Transverse colon (tissue), 4 donors: Measurements from ENCODE around the gene NEUROD2.

Source experiments
- CTCF ChIP-seq, 5 experiments: fragments of 200-600 bp in 3 of 5; fragments of 450-650 bp in 2 of 5; sonication (generic) in 3 of 5; IDR thresholded peaks; 1 replicate in 2 of 5; 2 replicates in 3 of 5; pipeline ENCODE4 v1.5.1; 2016 to 2017; ENCODE audit warnings: antibody characterized with exemption in 5 of 5, inconsistent platforms in 3 of 5, mild to moderate bottlenecking in 2 of 5, moderate library complexity in 1 of 5
- EP300 ChIP-seq: sonication (generic); formaldehyde crosslinking; IDR thresholded peaks from one replicate; pipeline ENCODE4 v1.6.1; 2017; ENCODE audit warnings: antibody characterized with exemption, low read depth
- POLR2A ChIP-seq: fragments of 450-650 bp; IDR thresholded peaks from one replicate; pipeline ENCODE4 v1.6.1; 2016; ENCODE audit warnings: antibody characterized with exemption, mild to moderate bottlenecking, moderate library complexity
- POLR2AphosphoS5 ChIP-seq, 3 donors: sonication (generic); formaldehyde crosslinking; IDR thresholded peaks; one replicate each; pipeline ENCODE4 v1.6.1; 2016; ENCODE audit warnings: antibody characterized with exemption in 3 of 3

GRCh38 chr17:39640591-39641031 is 32.9 kb upstream of the NEUROD2 start:
- TF ChIP-seq POLR2A (no peak), CTCF (IDR thresholded peaks at IDR 0.05) (no peak), POLR2AphosphoS5 (IDR thresholded peaks at IDR 0.05) (no peak), EP300 (no peak)
